ENCODE data around the gene DYNC1I1.

DYNC1I1 gene

GRCh38 chr7:95859429-95859828, 87.1 kb downstream of the DYNC1I1 start:
- DNase-seq (ENCODE audit: low spot score), result no peak

GRCh38 chr7:95861041-95861440, 88.7 kb downstream of the DYNC1I1 start:
- no peak for DNase-seq (ENCODE audit: low spot score)

- DNase-seq (ENCODE audit: low spot score), result no peak
Observed at GRCh38 chr7:95863623-95864022, 91.3 kb downstream of the DYNC1I1 start.

DNA sequence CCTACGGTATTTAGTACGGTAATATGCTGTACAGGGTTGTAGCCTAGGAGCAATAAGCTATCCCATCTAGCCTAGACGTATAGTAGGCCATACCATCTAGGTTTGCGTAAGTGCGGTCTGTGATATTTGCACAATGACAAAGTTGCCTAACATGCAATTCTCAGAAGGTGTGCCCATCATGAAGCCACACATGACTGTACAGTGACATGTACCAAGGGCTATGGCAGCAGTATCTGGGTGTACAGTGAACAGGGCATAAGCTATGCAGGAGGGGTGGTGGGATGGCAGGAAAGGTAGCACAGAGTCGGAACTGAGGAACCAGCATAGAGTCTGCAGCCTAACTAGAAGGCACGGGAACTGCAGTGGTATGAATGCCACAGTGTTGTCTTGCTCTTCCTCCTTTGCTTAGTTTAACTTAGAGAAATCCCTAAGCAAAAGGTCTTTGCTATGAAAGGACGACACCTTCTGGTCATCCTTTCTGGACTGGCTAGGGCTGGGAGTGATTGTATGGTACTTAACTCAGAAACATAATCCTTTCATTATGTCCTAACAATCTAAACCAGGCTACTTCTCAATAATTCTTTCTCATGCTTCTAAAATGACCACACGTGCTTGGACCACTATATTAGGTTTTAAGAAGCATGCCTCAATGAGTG, 93.5 kb downstream of the DYNC1I1 start:
- DNase-seq (ENCODE audit: low spot score), result no peak

DNA sequence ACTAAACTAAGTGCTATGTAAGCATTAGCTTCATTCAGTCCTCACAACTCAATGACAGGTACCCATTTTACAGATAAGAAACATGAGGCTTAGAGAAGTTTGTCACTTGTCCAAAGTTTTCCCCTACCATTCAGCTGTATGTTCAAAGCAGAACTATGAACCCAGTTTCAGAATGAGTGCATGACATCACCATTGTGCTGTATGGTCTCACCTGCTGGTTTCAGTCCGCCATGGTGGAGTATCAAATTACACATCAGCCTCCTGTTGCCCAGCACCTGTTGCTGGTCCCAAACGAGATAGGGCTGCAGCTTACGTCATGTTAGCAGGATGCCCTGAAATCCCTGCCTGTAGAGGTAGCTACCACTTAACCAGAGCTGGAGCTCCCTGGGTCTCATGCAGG, 95.0 kb downstream of the DYNC1I1 start:
- no peak for DNase-seq (ENCODE audit: low spot score)

- DNase-seq (ENCODE audit: low spot score), result peak; percentile 63
Observed at GRCh38 chr7:95871075-95871848, 98.9 kb downstream of the DYNC1I1 start.

DNA sequence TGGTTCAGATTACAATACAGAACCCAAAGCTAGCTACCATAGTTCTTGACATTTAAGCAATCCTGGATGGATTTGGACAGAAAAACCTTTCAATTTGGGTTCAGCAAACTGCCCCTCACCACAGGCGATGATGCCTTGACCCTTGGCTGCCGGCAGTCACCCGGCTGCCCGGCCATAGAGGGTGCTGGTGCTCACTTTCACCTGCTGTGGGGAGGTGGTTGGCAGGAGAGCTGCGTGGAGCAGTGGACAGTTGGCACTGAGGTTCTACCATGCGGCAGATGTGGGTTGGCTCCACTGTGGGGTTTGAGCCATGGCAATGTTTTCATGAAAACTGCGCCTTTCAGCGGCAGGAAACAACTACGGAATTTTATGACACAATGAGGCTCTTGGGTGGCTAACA, 99.5 kb downstream of the DYNC1I1 start:
- no peak for DNase-seq (ENCODE audit: low spot score)

- DNase-seq (ENCODE audit: low spot score), result no peak
Observed at GRCh38 chr7:95874129-95874528, 101.8 kb downstream of the DYNC1I1 start.

GRCh38 chr7:95874541-95875265, 102.3 kb downstream of the DYNC1I1 start:
- no peak for DNase-seq (ENCODE audit: low spot score)

GRCh38 chr7:95875519-95875918, 103.2 kb downstream of the DYNC1I1 start:
- DNase-seq (ENCODE audit: low spot score), result no peak

DNA sequence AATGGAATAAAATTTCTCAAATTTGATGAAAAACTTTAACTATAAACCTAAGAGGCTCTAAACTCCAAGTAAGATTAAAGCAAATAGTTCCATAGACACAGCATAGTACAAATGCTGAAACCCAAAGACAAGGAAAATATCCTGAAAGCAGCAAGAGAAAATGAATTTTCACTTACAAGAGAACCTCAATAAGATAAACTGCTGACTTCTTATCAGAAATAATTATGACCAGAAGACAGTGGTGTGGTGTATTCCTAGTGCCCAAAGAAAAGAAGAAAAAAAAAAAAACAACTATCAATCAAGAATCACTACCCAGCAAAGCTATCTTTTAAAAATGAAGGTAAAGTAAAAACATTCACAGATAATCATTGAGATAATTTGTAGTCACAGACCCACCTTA, 106.3 kb downstream of the DYNC1I1 start:
- DNase-seq (ENCODE audit: low spot score), result no peak

- no peak for DNase-seq (ENCODE audit: low spot score)
Observed at GRCh38 chr7:95881597-95881996, 109.2 kb downstream of the DYNC1I1 start.

DNA sequence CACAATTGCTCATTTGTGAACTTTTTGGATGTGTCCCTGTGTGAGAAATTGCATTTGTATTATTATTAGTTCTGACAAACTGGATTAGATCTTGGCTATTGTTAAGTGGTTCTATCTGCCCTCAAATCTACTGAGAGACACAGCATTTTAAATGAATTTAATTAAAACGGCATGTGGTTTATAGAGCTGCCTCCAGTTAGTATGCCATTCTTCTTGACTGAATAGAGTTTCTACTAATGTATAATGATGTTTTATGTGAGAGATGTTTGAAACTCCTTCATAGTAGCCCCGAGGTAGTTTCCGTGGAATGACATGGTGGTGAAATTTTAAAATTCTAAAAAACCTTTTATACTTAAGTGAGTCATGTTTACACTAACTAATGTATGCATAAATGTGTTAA, 110.9 kb downstream of the DYNC1I1 start:
- peak; percentile 15 for DNase-seq (ENCODE audit: low spot score)

DNA sequence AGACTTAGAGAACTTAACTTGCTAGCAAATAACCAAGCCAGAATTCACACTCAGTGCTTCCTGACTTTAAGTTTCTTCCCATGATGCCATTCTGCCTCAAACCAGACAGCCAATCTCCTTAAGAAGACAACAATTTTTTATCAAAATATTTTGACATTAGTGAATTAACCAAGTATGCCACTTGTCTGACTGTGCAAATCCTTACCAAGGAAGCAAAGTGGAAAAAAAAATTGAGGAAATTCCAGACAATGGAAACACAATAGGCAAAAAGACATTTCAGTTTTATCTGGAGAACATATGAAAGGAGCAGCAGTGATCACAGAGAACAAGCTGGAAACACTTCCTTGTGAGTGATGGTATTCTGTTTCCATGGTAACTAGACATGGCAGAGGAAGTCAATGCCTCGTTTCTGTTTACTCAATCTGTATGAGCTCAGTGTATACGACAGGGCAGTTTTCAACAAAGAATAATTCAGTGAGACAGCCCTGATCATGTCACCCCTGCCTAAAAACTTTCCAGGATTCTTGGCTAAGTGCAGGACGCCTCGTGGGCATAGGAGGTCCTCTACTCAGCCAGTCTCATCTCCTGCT, 114.2 kb downstream of the DYNC1I1 start:
- DNase-seq (ENCODE audit: low spot score), result peak; percentile 16

DNA sequence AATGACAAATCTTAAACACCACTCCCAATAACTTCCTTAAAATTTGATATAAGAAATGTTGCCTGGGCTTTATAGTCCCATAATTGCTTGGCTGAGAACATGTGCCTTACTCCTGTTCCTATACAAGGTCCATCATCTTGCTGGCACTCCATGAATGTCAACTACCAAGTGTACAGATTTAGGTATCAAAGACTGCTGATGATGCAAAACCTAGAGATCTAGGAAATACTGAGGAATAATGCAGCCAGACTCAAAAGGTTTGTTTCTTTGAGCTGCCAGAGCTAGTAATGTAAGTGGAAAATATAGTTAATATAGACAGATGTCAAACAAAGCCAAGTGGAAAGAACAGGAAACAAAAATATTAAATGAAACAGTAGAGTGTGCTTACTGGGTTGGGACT, 121.1 kb downstream of the DYNC1I1 start:
- no peak for DNase-seq (ENCODE audit: low spot score)

DNA sequence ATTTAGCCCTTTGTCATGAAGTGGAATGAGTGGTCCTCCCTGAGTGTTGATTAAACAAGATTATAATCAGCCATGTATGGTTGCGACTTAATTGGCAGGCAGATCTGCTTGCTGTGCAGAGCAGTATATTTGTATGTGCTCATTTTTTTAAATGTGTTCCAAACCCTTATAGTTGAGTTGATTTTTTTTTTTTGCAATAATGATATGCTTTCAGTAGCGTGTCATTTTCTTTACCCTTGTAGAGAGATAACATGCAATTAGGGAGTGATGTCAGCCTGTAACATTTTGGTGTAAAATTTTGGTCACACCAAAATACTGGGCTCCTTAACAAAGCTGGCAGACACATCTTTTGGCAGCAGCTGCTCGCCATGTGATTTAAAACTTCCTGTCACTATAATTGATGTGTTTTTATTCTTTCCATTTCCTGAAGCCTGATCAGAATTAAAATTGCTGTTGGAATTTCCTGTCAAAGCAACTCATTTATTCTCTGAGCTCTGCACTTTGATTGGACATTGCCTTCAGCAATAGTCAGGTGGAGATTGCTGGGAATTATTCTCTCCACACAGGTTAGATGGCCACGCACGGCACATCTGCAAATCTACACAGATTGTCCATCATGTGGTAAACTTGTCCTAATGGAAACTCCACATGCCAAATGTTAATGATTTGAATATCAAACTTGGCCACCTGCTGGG, 125.3 kb downstream of the DYNC1I1 start:
- no peak for DNase-seq (ENCODE audit: low spot score)

DNA sequence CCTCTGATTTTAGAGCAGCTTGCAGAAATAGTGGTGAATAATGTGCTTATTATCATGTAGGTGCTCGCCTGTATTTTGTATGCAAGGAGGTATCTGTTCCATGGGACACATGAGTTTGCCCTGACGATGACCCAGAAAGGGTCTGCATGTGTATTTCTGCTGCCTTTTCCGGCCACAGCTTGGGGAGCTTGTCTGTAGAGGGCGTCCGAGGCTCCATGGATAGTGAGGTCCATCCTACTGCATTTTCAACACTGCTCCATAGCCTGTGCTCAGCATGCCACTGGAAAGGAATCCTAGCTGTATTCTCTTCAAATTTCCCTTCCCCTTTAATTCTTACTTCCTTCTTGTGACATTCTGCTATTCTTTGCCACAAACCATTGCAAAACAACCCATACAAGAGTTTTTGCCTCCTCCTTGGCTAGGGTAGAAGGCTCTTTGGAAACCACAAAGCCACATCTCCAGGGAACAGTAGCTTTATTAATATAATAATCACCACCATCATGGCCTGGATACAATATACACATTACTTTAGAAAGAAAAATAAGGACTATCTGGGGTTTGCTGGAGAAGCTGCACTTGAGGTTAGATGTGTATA, 127.7 kb downstream of the DYNC1I1 start:
- peak; percentile 13 for DNase-seq (ENCODE audit: low spot score)

- peak; percentile 29 for DNase-seq (ENCODE audit: low spot score)
Observed at GRCh38 chr7:95901006-95901405, 128.7 kb downstream of the DYNC1I1 start.

- DNase-seq (ENCODE audit: low spot score), result no peak
Observed at GRCh38 chr7:95904099-95904498, 131.7 kb downstream of the DYNC1I1 start.

- DNase-seq (ENCODE audit: low spot score), result no peak
Observed at GRCh38 chr7:95905167-95905566, 132.8 kb downstream of the DYNC1I1 start.

DNA sequence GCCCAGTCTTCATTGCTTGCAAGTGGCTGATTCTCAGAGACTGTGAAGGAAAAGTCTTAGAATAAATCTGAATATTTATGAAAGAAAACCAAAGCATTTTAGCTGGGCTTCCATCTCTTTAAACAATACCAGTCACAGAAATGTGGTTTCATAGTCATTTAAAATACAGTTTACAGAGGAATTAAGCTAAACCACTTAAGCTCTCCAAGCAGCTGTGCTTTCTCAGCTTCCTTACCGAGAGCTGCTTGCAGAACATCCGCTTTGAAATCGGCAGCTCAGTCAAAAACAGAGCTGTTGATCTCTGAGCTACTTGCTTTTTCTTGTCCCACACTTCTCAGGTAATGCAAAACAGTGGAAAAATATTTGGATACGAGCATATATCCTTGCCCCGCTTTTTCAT, 134.5 kb downstream of the DYNC1I1 start:
- no peak for DNase-seq (ENCODE audit: low spot score)
